ENCODE measurements around the gene SERPINH1. TPM values are rescaled to one million over a fixed set of nuclear protein-coding genes. Genes with fewer than 3 reads are reported as not detected.

Gene SERPINH1
- total and polyA plus RNA-seq, 2 of the 13 experiments (the other 11 are each of a cell fraction or from before 2014, with no cell fraction given) = 83.6 to 83.8 TPM

- H3K36me3 ChIP-seq (replicated peaks in 1 of 2; ENCODE audit: control insufficient read depth in 1 of 2, insufficient read depth in 2 of 2, low read length in 2 of 2) = no peaks in the 10 kb centered on the region
- ATAC-seq = no peak
- H2AFZ ChIP-seq (ENCODE audit: low read length) = no peak overlapping the region
- no peak overlapping the region for H3K27ac ChIP-seq (ENCODE audit: extremely low read length, insufficient read depth, low read length)
- BruUV-seq (replicated peaks) = no TSS peak
- H3K9ac ChIP-seq (ENCODE audit: insufficient read depth, low read depth, low read length) = no peak overlapping the region
- H3K4me3 ChIP-seq (replicated peaks in 1 of 3; ENCODE audit: insufficient read depth in 1 of 3, low read depth in 2 of 3, low read length in 3 of 3) = no peak overlapping the region
- POLR2A ChIA-PET = no interaction called here
- intact Hi-C loops (cut with micrococcal nuclease; ENCODE audit: unreplicated experiment) (no loop called here), in situ Hi-C loops (cut with HindIII; ENCODE audit: extremely low pct_ligation_motif_present, low pct_unique_long_range_greater_than_20kb) (no loop called here)
- H3K4me2 ChIP-seq (ENCODE audit: low read depth, low read length) = no peak overlapping the region
- CTCF ChIA-PET (ENCODE audit: low intra/inter-chr PET ratio, low total read pairs) = no interaction called here
- peaks cover 6% of the 10 kb centered on the region for H3K79me2 ChIP-seq (ENCODE audit: insufficient read depth, low read length)
- H4K20me1 ChIP-seq (ENCODE audit: insufficient read depth, low read length) = no peaks in the 10 kb centered on the region
- FAIRE-seq = no peak
- H3K9me3 ChIP-seq (ENCODE audit: low read length) = no peaks in the 10 kb centered on the region
- no peak for DNase-seq (ENCODE audit: low spot score)
- peaks cover 62% of the 10 kb centered on the region for H3K4me1 ChIP-seq (ENCODE audit: insufficient read depth, low read length)
- H3K27me3 ChIP-seq (ENCODE audit: control insufficient read depth in 1 of 2, insufficient read depth in 2 of 2, low read length in 2 of 2) = no peaks in the 10 kb centered on the region; a peak in 1 of 5 replicates
- WGBS (ENCODE audit: low lambda C conversion rate) = 51% methylated on average over 15 of the region's 17 CpGs
- no peak for TF ChIP-seq CBX1 (IDR thresholded peaks at IDR 0.05; ENCODE audit: low read depth)
- TF ChIP-seq FOXC1 (CRISPR knock-in tag; IDR thresholded peaks at IDR 0.05; ENCODE audit: borderline replicate concordance) = no peak
- no peak for TF ChIP-seq MAZ (IDR thresholded peaks at IDR 0.05; ENCODE audit: borderline replicate concordance, low read depth, low read length)
- TF ChIP-seq MAZ (CRISPR knock-in tag; IDR thresholded peaks at IDR 0.05; ENCODE audit: low read depth) = no peak
- no peak for TF ChIP-seq MTA3 (CRISPR knock-in tag; IDR thresholded peaks at IDR 0.05)
- no peak for TF ChIP-seq SNAPC4 (CRISPR knock-in tag; IDR thresholded peaks at IDR 0.05)
- TF ChIP-seq MIER2 (CRISPR knock-in tag; IDR thresholded peaks at IDR 0.05) = no peak
- TF ChIP-seq HNRNPLL (IDR thresholded peaks at IDR 0.05; ENCODE audit: low read depth, low read length, poor library complexity, severe bottlenecking) = no peak
- TF ChIP-seq SIN3B (IDR thresholded peaks at IDR 0.05; ENCODE audit: low read length) = no peak
- no peak for TF ChIP-seq NBN (conservative IDR thresholded peaks at IDR 0.05)
- no peak for TF ChIP-seq ZNF335 (CRISPR knock-in tag; IDR thresholded peaks at IDR 0.05)
- no peak for TF ChIP-seq FOXO1 (CRISPR knock-in tag; IDR thresholded peaks at IDR 0.05)
- TF ChIP-seq REXO4 (CRISPR knock-in tag; IDR thresholded peaks at IDR 0.05; ENCODE audit: borderline replicate concordance) = no peak
- TF ChIP-seq SKIL (CRISPR knock-in tag; IDR thresholded peaks at IDR 0.05; ENCODE audit: borderline replicate concordance) = no peak
- no peak for TF ChIP-seq ESRRA (CRISPR knock-in tag; IDR thresholded peaks at IDR 0.05; ENCODE audit: low read depth)
- no peak for TF ChIP-seq PAWR (CRISPR knock-in tag; IDR thresholded peaks at IDR 0.05; ENCODE audit: borderline replicate concordance)
- TF ChIP-seq SCMH1 (CRISPR knock-in tag; IDR thresholded peaks at IDR 0.05; ENCODE audit: borderline replicate concordance) = no peak
These were observed 4.2 kb upstream of the SERPINH1 start for GRCh38 chr11:75557666-75558494.

All from HepG2 (cell line).